ENCODE data around the gene APBB2.

The APBB2 gene

DNA sequence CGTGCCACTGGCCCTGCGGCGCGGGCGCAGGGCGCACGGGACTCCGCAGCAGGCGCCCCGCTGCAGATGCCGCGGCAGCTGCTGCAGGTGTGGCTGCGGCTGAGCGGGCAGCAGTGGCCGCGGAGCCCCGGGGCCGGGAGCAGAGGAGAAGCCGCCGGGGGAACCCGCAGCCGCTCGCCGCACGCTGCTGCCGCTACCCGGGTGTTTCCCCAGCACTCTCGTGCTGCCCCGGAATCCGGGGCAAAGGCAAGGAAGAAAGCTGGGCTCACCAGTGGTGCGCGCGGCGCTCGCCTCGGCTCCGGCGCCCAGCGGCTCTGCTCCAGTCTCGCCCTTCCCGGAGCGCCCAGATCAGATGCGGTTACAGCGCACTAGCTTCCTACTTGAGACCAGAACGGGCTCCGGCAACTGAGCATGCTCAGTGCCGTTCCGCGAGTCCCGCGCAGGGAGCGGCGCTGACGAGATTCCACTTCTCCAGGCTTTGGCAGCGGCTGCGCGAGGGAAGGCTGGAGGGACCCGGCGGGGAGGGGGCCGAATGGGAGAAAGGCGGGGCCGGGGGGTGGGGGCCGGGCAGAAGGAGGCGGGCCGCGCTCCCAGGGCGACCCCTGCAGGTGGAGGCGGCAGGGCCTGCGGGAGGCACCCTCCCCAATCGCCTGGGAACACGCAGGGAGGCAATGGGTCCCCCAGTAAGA is at the start of gene APBB2:
Gene APBB2 (minus strand): TSS at position 407 of the 689 bp plus-strand sequence. CDS start 181,288 bp downstream, outside the sequence.
- DNase-seq: peak; percentile 87

DNA sequence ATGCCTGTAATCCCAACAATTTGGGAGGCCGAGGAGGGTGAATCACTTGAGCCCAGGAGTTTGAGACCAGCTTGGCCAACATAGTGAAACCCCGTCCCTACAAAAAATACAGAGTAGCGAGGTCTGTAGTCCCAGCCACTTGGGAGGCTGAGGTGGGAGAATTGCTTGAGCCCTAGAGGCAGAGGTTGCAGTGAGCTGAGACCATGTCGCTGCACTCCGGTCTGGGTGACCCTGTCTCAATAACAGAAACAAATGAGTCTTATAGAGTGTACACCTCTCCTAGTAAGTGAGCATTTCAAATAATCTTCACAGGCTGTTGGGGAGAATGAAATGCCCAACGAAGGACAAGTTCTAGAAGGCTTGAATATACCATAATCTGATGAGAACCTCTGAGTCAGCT is 47.9 kb upstream of the APBB2 start:
- DNase-seq: no peak

DNA sequence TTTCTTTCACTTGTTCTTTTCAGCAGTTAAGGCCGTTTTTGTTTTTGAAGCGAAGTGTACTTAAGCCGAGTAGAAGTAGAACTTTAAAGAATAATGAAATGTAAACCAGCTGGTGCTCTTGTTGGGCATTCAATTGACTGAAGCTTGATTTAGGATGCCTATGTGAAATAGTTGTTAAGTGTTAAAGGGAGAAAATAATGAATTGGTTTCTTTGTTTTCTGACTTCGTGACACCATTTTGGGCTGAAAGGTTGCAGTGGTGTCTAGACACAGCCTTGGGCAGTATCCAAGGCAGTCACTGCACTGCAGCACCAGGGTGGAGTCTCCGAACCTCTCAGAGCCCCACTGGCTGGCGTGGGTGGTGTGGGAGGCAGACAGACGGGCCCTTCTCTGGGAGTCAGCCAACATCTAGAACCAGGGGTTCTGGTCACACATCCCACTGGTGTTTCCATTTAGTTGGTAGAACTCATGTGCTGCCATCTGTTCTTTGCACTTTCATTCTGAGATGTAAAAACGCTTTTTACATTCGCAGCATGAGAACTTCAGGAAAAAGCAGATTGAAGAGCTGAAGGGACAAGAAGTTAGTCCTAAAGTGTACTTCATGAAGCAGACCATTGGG is 45.9 kb upstream of the APBB2 start:
- DNase-seq: no peak

DNA sequence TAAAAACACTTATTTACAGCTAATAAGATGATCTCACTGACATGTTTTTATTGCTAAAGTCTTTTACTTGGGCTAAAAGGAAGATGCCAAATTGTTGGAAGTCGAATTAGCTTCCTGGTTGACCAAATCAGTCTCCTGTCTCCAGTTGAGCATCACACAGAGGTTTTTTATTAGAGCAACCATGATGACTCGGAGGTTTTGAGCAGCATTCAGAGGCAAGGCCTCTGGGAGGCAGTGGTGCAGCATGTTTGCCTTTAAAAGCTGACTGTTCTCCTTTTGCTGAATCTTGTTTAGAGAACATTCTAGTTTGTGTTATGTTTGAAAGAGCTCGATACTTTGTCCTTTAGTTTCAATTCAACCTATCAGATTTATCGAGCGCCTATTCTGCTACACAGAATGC is 44.4 kb upstream of the APBB2 start:
- no peak for DNase-seq

DNA sequence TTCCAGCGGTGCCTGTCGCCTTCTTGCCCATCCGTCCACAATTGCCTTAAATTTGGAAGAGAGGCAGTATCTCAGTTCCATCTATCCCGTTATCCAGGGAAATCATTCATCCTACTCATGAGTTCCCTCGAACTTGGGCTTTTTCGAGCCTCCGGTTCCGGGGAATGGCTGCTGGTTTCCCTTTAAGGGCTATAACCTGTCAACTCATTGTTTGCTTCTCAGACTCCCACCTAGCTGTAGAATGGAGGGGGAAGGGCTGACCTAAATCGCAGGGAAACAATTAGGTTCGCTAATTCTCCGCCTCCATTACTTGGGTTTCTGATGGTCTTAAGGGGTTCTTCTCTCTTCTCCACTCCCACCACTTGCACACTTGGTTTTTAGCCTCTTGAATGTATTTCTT is 43.6 kb upstream of the APBB2 start:
- DNase-seq: no peak

DNA sequence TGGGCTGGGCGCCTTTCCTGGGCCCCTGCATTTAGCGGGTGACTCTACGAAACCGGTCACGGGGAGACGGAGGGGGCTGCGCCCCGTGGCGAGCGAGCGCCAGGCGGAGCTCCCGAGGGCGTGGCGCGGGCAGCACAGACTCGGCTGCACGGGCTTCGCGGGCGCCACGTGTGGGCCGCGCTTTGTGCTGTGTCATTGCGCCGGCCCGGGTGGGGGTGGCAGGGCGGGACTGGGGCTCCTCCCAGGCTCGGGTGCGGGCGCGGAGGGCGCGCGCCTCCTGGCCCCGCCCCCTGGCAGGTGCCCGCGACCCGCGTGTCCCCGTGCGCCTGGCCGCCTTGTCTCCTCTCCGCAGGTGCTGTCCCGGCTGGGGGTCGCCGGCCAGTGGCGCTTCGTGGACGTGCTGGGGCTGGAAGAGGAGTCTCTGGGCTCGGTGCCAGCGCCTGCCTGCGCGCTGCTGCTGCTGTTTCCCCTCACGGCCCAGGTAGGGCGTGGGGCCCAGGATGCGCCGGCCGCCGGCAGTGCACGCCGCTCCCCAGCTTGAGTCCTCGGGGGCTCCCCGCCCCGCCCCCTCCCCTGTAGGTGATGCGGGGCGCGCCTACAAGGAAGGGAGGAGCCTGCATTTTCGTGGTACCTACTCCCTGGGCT is 43.0 kb upstream of the APBB2 start:
- DNase-seq: no peak

DNA sequence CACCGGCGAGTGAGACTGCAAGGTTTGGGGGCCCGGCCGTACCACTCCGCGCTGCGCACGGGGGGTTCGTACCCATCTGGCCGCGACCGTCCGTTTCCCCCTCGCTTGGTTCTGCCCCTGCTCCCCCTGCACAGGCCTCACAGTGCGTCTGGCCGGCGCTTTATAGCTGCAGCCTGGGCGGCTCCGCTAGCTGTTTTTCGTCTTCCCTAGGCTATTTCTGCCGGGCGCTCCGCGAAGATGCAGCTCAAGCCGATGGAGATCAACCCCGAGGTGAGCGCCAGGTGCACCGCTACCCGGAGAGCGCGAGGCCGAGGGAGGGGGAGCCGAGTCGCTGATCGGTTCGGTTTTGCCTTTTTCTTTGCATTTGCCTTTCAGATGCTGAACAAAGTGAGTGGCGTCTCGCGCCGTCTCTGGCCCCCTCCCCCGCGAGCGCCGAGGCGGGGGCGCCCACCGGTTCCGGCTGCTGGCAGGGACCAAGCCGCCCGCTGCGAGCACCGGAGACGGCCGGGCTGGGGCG is 42.5 kb upstream of the APBB2 start, which contains the start of gene UCHL1:
Gene UCHL1 (plus strand): TSS at position 189 of the 517 bp plus-strand sequence. CDS start 49 bp downstream, at position 238.
- peak; percentile 27 for DNase-seq

DNA sequence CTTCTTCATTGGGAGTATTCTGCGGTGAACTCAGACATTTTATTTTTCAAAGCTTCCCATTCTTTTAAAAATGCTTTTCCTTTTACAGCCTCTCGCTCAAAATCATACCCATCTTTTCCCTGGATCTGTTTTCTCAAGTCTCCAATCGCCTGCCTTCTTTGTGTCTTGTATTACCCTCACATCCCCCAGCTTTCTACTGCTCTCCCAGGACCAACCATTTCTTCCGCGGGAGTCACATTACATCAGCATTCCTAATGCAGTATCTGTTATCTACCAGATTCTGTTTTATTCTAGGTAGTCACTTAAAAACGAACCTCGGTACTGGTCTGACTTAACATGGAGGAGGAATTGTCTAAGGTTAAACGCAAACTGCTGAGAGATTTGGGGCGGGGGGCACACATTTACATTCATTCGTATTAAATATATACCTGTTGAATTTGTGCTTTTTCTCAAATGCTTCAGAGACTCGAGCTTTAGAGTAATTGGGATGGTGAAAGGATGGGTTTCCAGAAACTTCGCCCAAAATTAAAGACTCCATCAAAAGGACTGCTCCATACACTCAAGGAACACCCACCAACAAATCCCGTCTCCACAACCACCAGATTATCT is 41.9 kb upstream of the APBB2 start:
- no peak for DNase-seq

DNA sequence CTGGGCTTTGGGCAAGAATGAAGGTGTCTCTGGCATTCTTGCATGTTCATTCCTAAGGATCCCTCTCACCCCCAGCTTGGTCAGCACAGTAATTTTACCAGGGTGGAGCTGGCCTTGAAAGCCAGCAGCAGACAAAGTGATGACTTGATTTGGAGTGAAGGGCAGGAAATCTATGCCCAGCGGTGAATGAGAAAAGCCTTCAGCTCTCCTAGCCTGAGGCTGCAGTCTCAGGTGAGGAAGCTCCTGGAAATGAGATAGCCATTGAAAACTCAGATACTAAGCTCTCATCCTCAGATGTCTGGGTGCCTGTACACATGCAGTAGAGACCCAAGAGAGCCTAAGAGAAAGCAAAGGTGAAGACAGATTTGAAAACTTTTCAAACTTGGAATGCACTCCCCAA is 31.6 kb upstream of the APBB2 start:
- no peak for DNase-seq

DNA sequence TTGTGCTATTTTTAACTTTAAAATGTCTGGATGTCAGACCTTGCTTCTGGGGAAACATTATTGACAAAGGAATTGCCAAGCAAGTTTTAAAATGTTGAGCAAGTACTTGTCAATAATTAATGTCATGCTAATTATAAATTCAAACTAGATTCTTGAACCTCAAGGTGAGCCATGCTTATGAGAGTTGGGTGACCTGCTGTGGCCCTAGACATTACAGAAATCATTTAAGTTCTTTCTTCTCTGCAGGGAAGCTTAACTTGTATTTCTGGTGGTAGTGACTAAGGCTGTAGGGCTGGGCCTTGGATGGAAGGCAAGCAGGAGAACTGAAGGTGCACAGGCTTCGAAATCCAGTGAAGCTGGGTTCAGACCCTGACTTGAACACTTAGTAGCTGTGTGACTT is 27.6 kb upstream of the APBB2 start:
- DNase-seq: no peak

DNA sequence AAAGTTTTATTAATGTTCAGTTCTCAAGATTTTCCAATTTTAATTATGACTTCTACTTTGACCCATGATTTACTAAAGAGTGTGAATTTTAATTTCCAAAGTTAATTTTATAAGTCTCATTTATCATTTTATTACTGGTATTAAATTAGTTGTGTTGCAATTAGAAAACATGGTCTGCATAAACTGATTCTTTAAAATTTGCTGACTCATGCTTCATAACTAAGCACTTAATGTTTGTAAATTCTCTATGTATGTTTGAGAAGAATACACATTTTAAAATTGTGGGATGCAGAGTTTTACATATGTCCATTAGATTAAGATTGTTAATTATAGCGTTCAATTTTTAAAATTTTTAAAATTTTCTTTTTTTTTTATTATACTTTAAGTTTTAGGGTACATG is 22.2 kb upstream of the APBB2 start:
- DNase-seq: no peak

DNA sequence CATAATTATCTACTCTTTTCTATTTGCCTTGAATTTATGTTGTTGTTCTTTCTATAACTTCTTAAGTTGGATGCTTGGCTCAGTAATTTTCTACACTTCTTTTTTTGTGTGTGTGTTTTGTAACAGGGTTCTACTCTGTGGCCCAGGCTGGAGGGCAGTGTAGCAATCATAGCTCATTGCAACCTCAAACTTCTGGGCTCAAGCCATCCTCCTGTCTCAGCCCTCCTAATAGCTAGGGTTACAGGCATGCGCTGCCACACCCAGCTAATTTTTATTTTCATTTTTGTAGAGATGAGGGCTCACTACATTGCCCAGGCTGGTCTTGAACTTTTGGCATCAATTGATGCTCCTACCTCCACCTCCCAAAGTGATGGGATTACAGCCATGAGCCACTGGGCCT is 21.7 kb upstream of the APBB2 start:
- DNase-seq: no peak

DNA sequence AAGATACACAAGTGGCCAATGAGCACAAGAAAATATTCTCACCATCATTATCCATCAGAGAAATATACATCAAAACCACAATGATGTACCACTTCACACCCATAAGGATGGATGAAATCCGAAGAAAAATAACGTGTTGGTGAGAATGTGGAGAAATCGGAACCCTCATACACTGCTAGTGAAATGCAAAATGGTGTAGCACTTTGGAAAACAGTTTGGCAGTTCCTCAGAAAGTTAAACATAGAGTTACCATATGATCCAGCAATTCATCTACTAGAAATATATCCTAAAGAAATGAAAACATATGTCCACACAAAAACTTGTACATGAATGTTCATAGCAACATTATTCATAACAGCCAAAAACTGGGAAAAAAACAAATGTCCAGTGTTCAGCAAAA is 18.5 kb upstream of the APBB2 start:
- DNase-seq: no peak

DNA sequence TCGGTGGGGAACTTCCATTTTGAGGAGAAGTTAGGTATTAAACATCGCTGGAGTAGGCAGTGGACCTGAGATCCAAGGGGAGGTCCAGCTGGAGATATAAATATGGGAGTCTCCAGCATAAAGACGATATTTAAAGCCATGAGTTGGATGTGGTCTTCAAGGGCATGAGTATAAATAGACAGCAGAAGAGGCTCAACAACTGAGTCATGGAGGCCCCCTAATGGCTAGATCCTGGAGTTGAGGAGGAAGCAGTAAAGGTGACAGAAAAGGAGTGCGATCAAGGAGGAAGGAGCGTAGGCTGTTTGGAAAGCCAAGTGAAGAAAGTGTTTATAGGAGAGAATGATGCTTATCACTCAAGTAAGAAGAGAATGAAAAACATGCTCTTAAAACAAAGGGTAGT is 18.1 kb upstream of the APBB2 start:
- no peak for DNase-seq

DNA sequence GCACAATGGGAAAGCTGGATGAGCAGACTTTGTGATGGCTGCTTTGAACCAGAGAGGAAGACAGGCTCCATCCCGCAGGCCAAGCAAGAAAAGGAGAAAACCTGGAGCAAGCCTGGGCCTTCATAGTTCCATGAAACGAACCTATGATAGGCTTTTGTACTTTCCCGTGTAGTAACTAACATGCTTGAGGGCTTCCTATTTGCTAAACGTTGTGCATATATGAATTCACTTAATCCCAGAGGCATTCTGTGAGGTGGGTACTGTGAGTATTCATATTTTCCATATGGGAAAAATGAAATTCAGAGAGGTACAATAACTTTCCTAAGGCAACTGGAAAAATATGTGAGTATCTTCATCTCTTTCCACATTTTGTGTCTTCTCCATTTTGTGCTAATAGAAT is 13.6 kb upstream of the APBB2 start:
- no peak for DNase-seq

DNA sequence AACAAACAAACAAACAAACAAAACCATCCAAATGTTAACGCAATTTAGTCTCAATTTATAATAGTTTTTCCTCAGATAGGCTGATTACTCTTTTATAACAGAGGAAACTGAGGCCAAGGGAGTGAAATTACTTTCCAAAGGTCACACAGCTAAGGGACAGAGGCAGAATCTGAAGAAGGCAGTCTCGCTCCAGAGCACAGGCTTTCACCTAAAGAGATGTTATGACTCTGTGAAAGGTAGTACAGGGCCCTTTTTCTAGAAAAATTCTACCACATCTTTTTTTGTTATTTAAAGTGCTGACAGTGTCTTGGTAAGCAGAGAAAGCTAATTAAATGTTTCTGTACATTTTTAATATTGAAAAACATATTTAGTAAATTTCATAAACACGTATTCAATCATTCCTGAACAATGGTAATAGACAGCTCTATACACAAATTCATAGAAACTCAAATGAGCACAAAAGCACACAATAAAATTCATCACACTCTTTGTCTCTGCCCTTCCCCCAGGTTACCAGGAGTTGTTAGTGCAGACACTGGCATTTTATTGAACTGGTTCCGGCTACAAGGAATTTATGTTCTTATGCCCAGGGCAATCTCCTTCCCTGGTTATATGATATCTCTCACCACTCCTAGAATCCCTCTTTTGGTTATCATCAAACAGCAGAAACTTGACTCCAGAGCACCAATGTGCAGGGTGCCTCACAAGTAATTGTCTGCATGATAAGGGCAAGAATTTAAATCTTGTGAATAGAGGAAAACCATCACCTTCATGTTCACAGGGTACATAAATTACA is 7.7 kb upstream of the APBB2 start:
- DNase-seq: no peak

DNA sequence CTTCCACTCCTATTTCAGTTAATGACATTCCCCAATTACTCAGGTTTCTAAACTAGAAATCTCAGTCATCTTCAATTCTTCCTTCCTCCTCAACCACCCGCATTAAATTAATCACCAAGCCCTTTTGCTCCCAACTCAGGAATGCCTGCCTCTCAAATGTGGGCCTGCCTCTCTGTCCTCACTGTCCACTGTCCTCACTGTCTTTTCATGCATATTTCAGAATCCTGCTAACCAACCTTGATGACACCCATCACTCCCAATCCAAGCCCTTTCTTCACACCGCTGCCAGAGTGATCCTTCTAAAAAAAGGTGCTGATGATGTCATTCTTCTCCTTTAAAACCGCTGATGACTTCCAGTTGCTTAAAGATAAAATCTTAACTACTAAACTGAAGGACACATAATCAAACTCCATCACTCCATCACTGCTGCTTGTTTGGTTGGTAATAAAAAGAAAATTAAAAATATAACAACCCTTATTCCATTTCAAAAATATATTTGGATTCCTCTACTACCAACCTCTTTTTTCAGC is 5.1 kb upstream of the APBB2 start:
- no peak for DNase-seq

DNA sequence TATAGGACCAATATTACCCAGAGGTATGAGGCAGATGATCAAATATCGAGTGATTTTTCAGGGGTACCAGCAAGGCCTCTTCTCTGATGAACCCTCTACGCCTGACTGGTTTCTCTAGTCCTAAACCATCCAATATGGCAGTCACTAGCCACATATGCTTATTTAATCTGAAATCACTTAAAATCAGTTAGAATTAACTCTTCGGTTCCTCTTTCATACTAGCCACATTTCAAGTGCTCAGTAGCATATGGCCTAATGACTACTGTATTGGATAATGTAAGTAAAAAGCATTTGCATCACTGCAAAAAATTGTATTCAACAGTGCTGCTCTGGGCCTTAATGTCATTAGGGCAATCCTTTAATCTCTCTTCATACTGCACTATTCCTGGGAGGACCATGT is 4.4 kb upstream of the APBB2 start:
- no peak for DNase-seq

DNA sequence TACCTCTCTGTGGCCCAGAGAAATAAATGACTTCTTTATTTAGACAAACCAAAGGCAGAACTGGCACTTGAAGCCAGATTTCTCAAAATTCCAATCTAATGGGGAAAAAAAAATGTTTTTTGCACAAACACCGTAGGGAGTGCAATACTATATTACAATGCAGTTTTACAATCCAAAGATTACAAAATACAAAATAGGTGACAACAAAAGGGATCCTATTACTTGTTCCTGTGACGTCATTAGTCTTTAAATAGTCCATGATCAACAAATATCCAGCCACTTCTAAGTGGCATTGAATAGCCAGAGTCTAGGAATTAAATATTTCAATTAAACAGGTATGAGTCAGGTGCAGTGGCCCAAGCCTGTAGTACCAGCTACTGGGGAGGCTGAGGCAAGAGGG is 3.0 kb upstream of the APBB2 start:
- DNase-seq: no peak

DNA sequence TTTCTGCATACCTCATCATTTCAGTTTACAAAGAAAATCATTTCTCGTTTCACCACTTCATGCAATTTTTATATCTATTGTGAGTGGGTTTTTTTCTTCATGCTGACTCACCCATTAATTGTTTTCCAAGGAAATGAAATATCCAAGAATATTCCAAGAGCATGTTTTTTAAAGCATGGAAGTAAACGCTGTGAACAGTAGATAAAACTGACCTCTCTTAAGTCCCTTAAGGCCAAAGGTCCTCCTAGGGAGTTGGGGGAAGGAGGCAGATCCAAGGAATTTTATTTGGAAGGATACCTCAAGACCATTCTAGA is 2.6 kb upstream of the APBB2 start:
- no peak for DNase-seq

DNA sequence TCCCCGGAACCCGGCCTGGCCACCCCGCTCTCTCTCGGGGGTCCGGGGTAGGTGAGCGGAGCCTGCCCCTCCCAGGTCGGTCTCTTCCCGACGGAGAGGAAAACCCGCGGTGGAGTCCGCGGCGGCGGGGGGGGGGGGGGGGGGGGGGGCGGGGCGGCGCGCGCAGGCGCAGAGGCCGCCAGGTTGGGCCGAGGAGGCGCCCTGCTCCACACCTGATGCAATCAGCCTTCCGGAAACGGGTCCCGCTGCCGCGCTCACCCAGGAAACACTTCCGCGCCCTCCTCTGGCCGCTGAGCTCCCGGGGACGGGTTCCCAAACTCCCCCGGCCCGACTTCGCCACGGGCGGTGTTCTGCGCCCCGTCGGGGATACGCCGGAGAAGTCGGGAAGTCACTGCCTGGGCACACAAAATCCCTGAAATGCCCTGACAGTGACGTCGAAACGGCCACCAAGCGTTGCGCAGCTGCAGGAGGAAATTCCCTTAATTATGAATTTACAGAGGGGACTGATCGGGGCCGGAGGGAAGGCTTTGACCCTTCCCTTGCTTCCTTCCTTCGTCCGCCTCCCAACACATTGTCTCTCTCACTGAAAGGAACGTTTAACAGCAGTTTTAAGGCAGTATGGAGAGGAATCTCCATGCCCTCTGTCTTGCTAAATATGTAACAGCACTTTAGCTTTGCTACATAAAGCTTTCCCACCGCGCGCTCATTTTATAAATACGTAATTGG is 2.1 kb upstream of the APBB2 start:
- peak; percentile 57 for DNase-seq

DNA sequence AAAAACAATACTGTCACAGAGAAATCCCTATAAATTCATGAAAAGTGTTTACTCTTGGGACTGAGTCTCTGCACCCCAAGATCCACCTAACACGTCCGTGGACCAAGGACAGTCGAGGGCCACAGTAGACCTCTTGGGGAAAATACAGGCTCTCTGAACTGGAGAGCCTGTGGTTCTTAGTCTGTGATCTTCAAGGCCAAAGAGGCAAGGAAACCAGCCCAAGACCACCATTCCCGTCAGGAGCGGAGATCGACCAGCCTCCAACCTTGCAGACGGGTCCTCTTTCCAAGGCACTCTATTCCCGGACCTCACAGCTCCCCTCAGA is 1.6 kb upstream of the APBB2 start:
- DNase-seq: no peak

Measured in NCI-H2029 treated with DMSO at 0.1 percent for 48 hours (cell line).